GM18951 (cell line): ENCODE data around the gene OXA1L.
"Not testable (repeated sequence)": the region's sequence is repeated elsewhere in the genome, so short reads cannot be mapped to it uniquely, and the experiment has no call there.

Experiments
- POLR2A ChIP-seq: IDR thresholded peaks from 4 replicates; pipeline ENCODE4 v1.6.1; 2011; ENCODE audit warnings: mild to moderate bottlenecking; ENCODE audit not compliant: insufficient read length, insufficient read depth; ENCODE audit errors: extremely low read depth
- in situ Hi-C: fragments of 300-500 bp; cut with MboI; formaldehyde crosslinking; loops from one replicate; pipeline ENCODE4 v1.12.0; 2022; ENCODE audit warnings: low sequenced_read_pairs, mixed read lengths, inconsistent platforms; ENCODE audit not compliant: unreplicated experiment

Gene OXA1L

GRCh38 chr14:22797017-22797917 lies 30.8 kb downstream of the OXA1L start:
- in situ Hi-C loops = no loop called here
- TF ChIP-seq POLR2A = no peak

GRCh38 chr14:22798528-22798927 lies 32.0 kb downstream of the OXA1L start:
- in situ Hi-C loops = no loop called here
- no peak for TF ChIP-seq POLR2A

GRCh38 chr14:22800346-22800745 lies 33.9 kb downstream of the OXA1L start:
- TF ChIP-seq POLR2A = no peak
- in situ Hi-C loops = no loop called here

- no peak for TF ChIP-seq POLR2A
These were observed 35.2 kb downstream of the OXA1L start for GRCh38 chr14:22801716-22802115.

GRCh38 chr14:22802860-22803686 lies 36.6 kb downstream of the OXA1L start:
- TF ChIP-seq POLR2A = peak; percentile 10
- in situ Hi-C loops = no loop called here

More at GRCh38 chr14:22801716-22802115, 35.2 kb downstream of the OXA1L start:
- in situ Hi-C loops = no loop called here

- in situ Hi-C loops = no loop called here
- peak; percentile 20 for TF ChIP-seq POLR2A
These were observed 37.1 kb downstream of the OXA1L start for GRCh38 chr14:22803687-22803974.

- in situ Hi-C loops = not testable (repeated sequence)
These were observed 38.7 kb downstream of the OXA1L start for GRCh38 chr14:22805235-22805634.

GRCh38 chr14:22807432-22808087 lies 41.1 kb downstream of the OXA1L start:
- in situ Hi-C loops = no loop called here

GRCh38 chr14:22808388-22809209 lies 42.1 kb downstream of the OXA1L start:
- TF ChIP-seq POLR2A = no peak

More at GRCh38 chr14:22807432-22808087, 41.1 kb downstream of the OXA1L start:
- no peak for TF ChIP-seq POLR2A

GRCh38 chr14:22811722-22812121 lies 45.2 kb downstream of the OXA1L start:
- in situ Hi-C loops = no loop called here

More at GRCh38 chr14:22808388-22809209, 42.1 kb downstream of the OXA1L start:
- in situ Hi-C loops = no loop called here

GRCh38 chr14:22812744-22813143 lies 46.3 kb downstream of the OXA1L start:
- in situ Hi-C loops = no loop called here
- TF ChIP-seq POLR2A = no peak

More at GRCh38 chr14:22811722-22812121, 45.2 kb downstream of the OXA1L start:
- TF ChIP-seq POLR2A = no peak

GRCh38 chr14:22813145-22813544 lies 46.7 kb downstream of the OXA1L start:
- TF ChIP-seq POLR2A = no peak
- in situ Hi-C loops = no loop called here

- no peak for TF ChIP-seq POLR2A
- in situ Hi-C loops = no loop called here
These were observed 47.9 kb downstream of the OXA1L start for GRCh38 chr14:22814373-22814772.
